ENCODE results near the gene GTPBP4. TPM values are rescaled to one million over a fixed set of nuclear protein-coding genes. Genes with fewer than 3 reads are reported as not detected.
A peak's percentile ranks its signal among the peaks of the same experiment; 100 is the strongest.

The GTPBP4 gene
- total and polyA plus RNA-seq, 2 of the 13 experiments (the other 11 are each of a cell fraction or from before 2014, with no cell fraction given) = 24.1 to 85.5 TPM

GRCh38 chr10:974038-974784 lies 14.0 kb upstream of the GTPBP4 start (continued):
- peak; percentile 77 for TF ChIP-seq NR2F6 (IDR thresholded peaks at IDR 0.05)
- TF ChIP-seq NR2F6 (CRISPR knock-in tag; IDR thresholded peaks at IDR 0.05) = peak; percentile 83
- TF ChIP-seq ZNF205 (CRISPR knock-in tag; IDR thresholded peaks at IDR 0.05) = peak; percentile 63; the same call in 1 of the 2 replicates
- TF ChIP-seq KLF16 (CRISPR knock-in tag; IDR thresholded peaks at IDR 0.05) = peak in 1 of 2 experiments; percentile 65; a peak in 1 of 4 replicates
- TF ChIP-seq FOXO1 (CRISPR knock-in tag; IDR thresholded peaks at IDR 0.05) = peak; percentile 77
- peak; percentile 75 to 80; a peak in 3 of 4 replicates for TF ChIP-seq NR2F1 (CRISPR knock-in tag; IDR thresholded peaks at IDR 0.05)
- peak; percentile 39; the same call in 1 of the 2 replicates for TF ChIP-seq ISL2 (CRISPR knock-in tag; IDR thresholded peaks at IDR 0.05)
- TF ChIP-seq RXRA (CRISPR knock-in tag; IDR thresholded peaks at IDR 0.05) = peak; percentile 86
- no peak for TF ChIP-seq ZNF143 (CRISPR knock-in tag; IDR thresholded peaks at IDR 0.05)
- TF ChIP-seq ZNF263 (CRISPR knock-in tag; IDR thresholded peaks at IDR 0.05) = no peak
- TF ChIP-seq ZNF12 (CRISPR knock-in tag; IDR thresholded peaks at IDR 0.05) = no peak
- peak; percentile 35; the same call in 1 of the 2 replicates for TF ChIP-seq ARID4A (CRISPR knock-in tag; IDR thresholded peaks at IDR 0.05; ENCODE audit: borderline replicate concordance)
- peak; percentile 49; the same call in 1 of the 2 replicates for TF ChIP-seq IRF2 (CRISPR knock-in tag; IDR thresholded peaks at IDR 0.05)
- TF ChIP-seq SCMH1 (CRISPR knock-in tag; IDR thresholded peaks at IDR 0.05; ENCODE audit: borderline replicate concordance) = no peak
- TF ChIP-seq SNAPC5 (CRISPR knock-in tag; IDR thresholded peaks at IDR 0.05; ENCODE audit: borderline replicate concordance) = no peak
- TF ChIP-seq ZNF792 (CRISPR knock-in tag; IDR thresholded peaks at IDR 0.05) = no peak
- 0 out of 2 replicates have a peak, but pooled peaks have one; percentile 13 for TF ChIP-seq HMG20B (CRISPR knock-in tag; conservative IDR thresholded peaks at IDR 0.05)
- TF ChIP-seq ZNF572 (CRISPR knock-in tag; IDR thresholded peaks at IDR 0.05) = peak; percentile 38; the same call in 1 of the 2 replicates
- TF ChIP-seq TAF1 (CRISPR knock-in tag; IDR thresholded peaks at IDR 0.05) = 0 out of 2 replicates have a peak, but pooled peaks have one; percentile 8
- TF ChIP-seq THAP11 (CRISPR knock-in tag; IDR thresholded peaks at IDR 0.05) = no peak
- peak; percentile 14; the same call in 1 of the 2 replicates for TF ChIP-seq SIX4 (CRISPR knock-in tag; IDR thresholded peaks at IDR 0.05)
- peak; percentile 32; the same call in 1 of the 2 replicates for TF ChIP-seq ZNF292 (CRISPR knock-in tag; IDR thresholded peaks at IDR 0.05; ENCODE audit: borderline replicate concordance, low read depth)
- peak; percentile 97 for TF ChIP-seq RARA (CRISPR knock-in tag; IDR thresholded peaks at IDR 0.05)
- TF ChIP-seq ZNF18 (CRISPR knock-in tag; IDR thresholded peaks at IDR 0.05; ENCODE audit: insufficient replicate concordance) = no peak
- TF ChIP-seq MAFG (CRISPR knock-in tag; IDR thresholded peaks at IDR 0.05) = peak; percentile 84; the same call in 1 of the 2 replicates
- peak; percentile 52; the same call in 1 of the 2 replicates for TF ChIP-seq MYC (CRISPR knock-in tag; IDR thresholded peaks at IDR 0.05; ENCODE audit: borderline replicate concordance)

Measured in HepG2 (cell line).